Stimulated activated CD8-positive, alpha-beta memory T cell treated with anti-CD3 and anti-CD28 coated beads, Interleukin-7, amount 100 ng/mL, for 4 hours (primary cell): Measurements from ENCODE around the gene ZSCAN30.

Experiments
- DNase-seq, 2 donors: peaks; one replicate each; pipeline ENCODE4 v3.0.0-alpha.2; 2020; ENCODE audit warnings: low read depth in 2 of 2

ZSCAN30 gene

DNA sequence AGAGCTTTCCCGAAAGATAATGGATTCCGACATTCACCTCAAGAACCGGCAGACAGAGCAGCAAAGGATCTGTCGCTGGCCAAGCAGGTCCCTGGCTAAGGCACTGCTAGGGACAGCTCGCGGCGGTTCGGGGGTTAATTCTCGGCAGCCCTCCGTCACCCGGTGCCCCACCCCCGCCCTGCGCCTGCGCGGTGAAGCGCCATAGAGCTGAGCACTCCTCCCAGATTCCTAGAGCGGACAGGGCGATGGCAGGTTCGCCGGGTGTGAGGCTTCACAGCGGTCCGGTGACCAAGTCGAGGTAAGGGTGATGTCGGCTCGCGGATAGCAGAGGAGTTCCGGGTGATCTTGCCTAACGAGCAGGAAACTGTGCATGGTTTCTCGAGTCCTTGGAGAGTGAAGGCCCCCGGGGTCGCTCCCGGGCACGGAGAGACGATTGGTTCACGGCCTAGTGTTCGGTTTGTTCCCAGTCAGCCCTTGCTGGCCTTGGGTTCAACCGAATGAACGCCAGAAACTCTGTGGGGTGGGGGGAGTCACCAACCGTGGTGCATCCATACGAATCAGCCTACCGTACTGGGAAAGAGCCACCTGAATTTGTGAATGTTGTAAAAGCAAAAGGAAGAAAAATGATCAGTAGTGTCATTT lies at the start of gene ZSCAN30:
Gene ZSCAN30 (minus strand): TSS at position 136 of the 642 bp plus-strand sequence. CDS start 25,877 bp downstream, outside the sequence.
- DNase-seq, result peak; percentile 91 to 93

GRCh38 chr18:35337286-35337685 lies 47.3 kb upstream of the ZSCAN30 start:
- no peak for DNase-seq

- DNase-seq, result no peak
These were observed 45.8 kb upstream of the ZSCAN30 start for GRCh38 chr18:35335866-35336265.

DNA sequence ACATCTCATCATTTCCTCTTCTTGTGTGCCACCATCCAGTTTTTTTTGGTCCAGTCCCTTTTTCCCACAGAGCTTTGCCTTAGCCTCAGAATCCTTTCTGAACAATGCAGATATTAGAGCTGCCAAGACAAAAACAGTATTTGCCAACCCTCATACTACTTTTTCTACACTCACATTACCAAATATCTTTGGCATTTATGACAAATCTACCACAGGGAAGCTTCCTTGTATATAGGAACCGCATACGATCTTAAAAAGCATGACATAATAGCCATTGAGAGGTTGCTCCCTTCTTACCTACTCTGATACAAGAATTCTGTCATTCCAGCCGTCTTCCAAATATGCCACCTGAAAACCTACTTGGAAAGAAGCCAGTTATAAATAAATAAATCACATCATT lies 44.8 kb upstream of the ZSCAN30 start:
- DNase-seq, result no peak

GRCh38 chr18:35334212-35334611 lies 44.2 kb upstream of the ZSCAN30 start:
- DNase-seq, result no peak

DNA sequence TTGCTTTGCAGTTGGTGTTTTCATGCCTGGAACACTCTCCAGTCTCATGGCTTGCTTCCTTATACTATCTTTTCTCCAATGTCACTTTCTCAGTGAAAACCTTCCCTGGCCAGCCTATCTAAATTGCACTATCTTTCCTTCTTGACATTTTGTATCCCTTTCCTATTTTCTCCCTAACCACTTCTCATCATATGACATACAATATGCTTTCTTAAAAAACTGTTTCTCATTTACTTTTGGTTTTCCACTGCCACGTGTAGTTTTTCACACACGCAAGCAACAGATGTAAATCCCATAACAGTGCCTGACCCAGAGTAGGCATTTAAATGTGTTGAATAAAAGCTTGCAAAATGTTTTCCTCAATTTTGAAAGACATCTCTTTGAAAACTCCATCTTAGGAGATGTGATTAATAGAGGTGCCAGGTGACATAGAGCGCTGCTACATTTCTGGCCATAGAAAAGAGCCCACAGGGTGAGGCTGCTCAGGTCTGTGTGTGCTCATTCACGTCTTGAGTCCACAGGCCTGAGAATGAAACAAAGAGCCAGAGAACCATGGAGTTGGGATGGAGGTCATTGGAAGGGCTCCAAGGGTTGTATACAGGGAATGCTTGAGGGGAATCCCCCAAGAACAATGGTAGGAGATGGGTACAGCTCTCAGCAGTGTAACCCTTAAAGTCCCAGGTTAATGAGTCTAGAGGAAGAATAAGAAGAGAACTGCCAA lies 41.5 kb upstream of the ZSCAN30 start:
- DNase-seq, result no peak

- DNase-seq, result no peak
These were observed 38.8 kb upstream of the ZSCAN30 start for GRCh38 chr18:35328868-35329267.

GRCh38 chr18:35326695-35327387 lies 36.8 kb upstream of the ZSCAN30 start:
- DNase-seq, result no peak

- DNase-seq, result no peak
These were observed 35.1 kb upstream of the ZSCAN30 start for GRCh38 chr18:35324926-35325655.

DNA sequence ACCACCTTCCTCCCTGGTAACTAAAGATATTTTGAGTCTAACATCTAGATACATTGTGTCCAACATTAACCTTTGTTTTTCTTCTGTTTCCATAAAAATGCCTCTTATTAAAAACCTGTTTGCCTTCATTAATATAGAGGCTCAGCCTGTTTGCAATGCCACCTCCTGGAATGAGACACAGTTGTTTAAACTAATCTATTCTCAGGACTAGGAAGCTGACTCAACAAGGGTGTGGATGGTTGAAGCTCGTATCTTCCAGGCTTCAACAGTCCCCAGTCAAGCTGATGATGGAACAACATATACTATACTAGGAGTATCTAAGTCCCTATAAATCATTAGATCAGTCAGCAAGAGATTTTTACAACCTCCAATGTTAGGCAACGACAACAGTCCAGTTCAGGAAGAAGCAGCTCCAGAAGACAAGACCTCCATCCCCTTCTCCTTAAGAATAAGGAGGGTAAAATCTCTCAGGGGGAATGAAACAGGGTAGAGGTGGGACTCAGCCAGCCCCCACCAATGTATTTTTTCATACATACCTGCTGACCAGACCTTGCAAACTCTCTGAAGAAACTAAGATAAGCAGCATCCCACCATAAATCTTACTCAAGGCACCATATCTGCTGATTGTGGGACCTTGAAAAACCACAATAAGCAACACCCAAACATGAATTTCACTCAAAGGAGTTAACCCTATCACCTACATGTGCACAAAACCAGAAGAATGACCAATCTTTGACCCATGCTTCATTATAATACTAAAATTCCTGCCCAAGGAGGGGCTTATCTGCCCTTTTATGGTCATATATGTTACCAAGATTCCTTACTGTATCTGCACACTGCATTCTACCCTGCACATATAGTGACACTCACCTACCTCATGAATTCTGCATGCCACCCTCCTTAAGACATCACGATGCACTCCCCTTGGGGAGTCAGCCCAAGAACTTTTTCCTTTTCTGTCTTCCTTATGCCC lies 32.7 kb upstream of the ZSCAN30 start:
- no peak for DNase-seq

- no peak for DNase-seq
These were observed 21.5 kb upstream of the ZSCAN30 start for GRCh38 chr18:35311496-35311895.

DNA sequence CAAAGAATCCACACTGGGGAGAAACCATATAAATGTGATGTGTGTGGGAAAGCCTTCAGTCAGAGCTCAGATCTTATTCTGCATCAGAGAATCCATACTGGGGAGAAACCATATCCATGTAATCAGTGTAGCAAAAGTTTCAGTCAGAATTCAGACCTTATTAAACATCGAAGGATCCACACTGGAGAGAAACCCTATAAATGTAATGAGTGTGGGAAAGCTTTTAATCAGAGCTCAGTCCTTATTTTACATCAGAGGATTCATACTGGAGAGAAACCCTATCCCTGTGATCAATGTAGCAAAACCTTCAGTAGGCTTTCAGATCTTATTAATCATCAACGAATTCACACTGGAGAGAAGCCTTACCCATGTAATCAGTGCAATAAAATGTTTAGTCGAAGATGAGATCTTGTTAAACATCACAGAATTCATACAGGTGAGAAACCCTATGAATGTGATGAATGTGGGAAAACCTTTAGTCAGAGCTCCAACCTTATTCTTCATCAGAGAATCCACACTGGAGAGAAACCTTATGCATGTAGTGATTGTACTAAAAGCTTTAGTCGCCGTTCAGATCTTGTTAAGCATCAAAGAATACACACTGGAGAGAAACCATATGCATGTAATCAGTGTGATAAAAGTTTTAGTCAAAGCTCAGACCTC lies 16.7 kb upstream of the ZSCAN30 start:
- no peak for DNase-seq

DNA sequence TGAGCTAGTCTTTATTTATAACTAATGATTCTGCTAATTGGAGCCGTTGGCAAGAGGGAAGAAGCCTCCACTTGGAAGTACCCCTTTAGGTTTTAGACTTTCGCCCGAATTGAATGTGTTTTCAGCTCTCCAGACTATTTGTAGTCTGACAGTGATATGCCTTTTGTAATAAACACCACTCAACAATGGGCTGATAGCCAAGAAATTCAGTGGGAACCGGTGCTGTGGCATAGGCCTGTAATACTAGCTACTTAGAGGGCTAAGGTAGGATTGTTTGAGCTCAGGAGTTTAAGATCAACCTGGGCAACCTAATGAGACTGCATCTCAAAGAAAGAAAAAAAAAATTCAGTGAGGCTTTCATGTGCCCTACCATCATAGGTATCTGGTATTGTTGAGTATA lies 13.6 kb upstream of the ZSCAN30 start:
- DNase-seq, result no peak

DNA sequence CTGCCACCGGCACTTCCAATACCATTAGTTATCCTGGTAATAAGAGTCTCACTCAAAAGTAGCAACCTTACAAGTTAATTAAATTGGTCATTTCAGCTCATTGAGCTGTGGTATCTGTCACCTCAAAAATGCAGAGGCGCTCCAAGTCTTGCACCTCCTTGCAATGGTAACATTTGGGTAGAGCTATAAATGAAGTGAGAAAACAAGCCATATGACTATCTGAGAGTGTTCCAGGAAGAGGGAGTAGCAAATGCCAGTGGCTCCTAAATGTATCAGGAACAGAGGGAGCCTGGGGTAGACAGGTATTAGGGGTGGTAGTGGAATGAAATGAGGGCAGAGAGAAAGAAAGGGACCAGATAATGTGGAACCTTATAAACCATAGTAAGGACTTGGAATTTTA lies 6.0 kb upstream of the ZSCAN30 start:
- no peak for DNase-seq

DNA sequence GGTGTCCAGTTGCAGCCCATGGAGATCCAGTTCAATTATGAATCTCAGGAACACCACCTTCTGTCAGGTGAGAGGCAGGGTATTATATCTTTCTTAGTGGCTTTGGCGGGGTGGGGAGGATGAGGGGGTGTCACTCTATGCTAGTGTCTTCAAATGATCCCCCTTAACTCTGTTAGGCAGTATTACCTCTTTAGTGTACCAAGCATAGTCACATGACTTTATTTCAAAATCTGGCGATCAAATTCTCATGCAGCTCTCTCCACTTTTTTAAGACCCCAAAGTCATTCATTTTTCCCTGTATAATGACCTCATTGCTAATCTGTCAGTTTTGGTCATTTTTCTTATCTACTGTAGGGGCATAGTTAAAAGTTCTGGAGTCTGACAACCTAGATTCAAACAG lies 1.1 kb upstream of the ZSCAN30 start:
- DNase-seq, result no peak

GRCh38 chr18:35289727-35290093 lies 319 bp downstream of the ZSCAN30 start:
- DNase-seq, result no peak

DNA sequence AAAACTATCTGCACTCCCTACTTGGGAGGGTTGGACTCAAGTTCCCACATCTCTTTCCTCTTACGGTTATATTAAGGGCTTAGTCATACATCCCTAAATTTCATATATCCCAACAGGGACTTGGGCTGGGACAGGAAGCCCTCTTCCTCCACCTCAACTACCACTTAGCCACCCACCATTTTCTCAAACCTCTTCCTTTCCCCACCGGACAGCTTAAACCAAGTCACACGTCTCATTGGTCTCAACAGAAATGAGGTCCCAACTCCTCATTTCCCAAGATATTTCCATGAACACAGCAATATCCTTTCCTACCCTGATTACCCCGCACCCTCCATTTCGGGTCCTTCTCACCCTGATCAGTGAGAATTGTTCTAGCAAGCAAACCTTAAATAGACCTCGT lies 736 bp downstream of the ZSCAN30 start:
- DNase-seq, result no peak

GRCh38 chr18:35284841-35285240 lies 5.2 kb downstream of the ZSCAN30 start:
- DNase-seq, result no peak

DNA sequence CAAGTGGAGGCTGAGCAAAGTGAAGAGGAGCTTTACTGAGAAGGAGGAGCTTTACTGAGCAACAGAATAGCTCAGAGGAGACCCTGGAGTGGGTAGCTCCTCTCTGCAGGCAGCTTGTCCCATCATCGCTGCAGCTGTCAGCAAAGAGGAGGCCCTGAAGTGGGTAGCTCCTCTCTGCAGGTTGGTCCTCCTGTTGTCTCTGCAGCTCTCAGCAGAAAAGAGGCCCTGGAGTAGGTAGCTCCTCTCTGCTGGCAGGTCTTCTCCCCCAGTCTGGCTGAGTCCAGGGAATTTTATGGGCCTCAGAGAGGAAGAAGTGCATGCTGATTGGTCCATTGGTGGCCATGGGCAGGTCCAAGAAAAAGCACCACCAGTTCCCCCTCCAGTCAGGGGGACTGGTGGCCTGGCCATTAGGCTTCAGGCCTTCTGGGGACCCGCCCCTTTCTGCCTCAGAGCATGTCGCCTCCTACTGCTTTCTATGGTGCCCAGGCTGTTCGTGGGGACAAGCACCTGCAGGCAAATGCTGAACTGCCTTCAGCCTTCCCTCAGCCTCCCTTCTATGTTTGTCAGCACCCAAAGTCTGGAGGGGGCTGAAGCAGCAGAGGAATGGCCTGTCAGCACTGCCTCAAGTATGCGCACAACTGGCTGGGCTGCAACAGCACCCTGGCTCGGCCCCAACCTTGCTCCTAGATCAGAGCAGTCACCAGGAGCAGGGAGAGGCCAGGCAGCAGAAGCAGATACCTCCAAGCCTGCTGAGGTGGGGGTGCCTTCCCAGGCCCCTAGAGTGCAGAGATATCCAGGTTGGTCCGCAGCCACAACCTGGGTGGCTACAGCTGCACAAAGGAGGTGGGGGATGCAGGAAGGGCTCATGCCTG lies 5.9 kb downstream of the ZSCAN30 start:
- no peak for DNase-seq

GRCh38 chr18:35282353-35282752 lies 7.7 kb downstream of the ZSCAN30 start:
- DNase-seq, result no peak
